GM21576 (cell line): ENCODE data around the gene KCTD16.

Experiments used
- ATAC-seq: cut with Tn5 transposase; IDR thresholded peaks from one replicate; pipeline ENCODE4 v1.9.1; 2021; ENCODE audit warnings: mild to moderate bottlenecking, moderate library complexity; ENCODE audit not compliant: unreplicated experiment

KCTD16 gene

GRCh38 chr5:144162686-144163085, 8.0 kb upstream of the KCTD16 start:
- no peak for ATAC-seq

GRCh38 chr5:144166696-144167095, 4.0 kb upstream of the KCTD16 start:
- ATAC-seq, result no peak

GRCh38 chr5:144167998-144168397, 2.7 kb upstream of the KCTD16 start:
- no peak for ATAC-seq

GRCh38 chr5:144169904-144170275, 783 bp upstream of the KCTD16 start:
- no peak for ATAC-seq

- ATAC-seq, result no peak
Observed at GRCh38 chr5:144173766-144174165, 3.1 kb downstream of the KCTD16 start.

GRCh38 chr5:144177548-144177947, 6.9 kb downstream of the KCTD16 start:
- no peak for ATAC-seq

- no peak for ATAC-seq
Observed at GRCh38 chr5:144179226-144179625, 8.6 kb downstream of the KCTD16 start.

GRCh38 chr5:144183254-144183889, 12.7 kb downstream of the KCTD16 start:
- no peak for ATAC-seq

- peak; percentile 75 for ATAC-seq
Observed at GRCh38 chr5:144187699-144188294, 17.1 kb downstream of the KCTD16 start.

- peak; percentile 43 for ATAC-seq
Observed at GRCh38 chr5:144189800-144190429, 19.2 kb downstream of the KCTD16 start.

GRCh38 chr5:144191531-144191930, 20.9 kb downstream of the KCTD16 start:
- ATAC-seq, result no peak

- peak; percentile 90 for ATAC-seq
Observed at GRCh38 chr5:144191998-144192397, 21.3 kb downstream of the KCTD16 start.

GRCh38 chr5:144192661-144193060, 22.0 kb downstream of the KCTD16 start:
- no peak for ATAC-seq

GRCh38 chr5:144194144-144194543, 23.5 kb downstream of the KCTD16 start:
- ATAC-seq, result no peak

GRCh38 chr5:144195448-144195847, 24.8 kb downstream of the KCTD16 start:
- ATAC-seq, result no peak

- no peak for ATAC-seq
Observed at GRCh38 chr5:144196612-144197011, 25.9 kb downstream of the KCTD16 start.

- ATAC-seq, result no peak
Observed at GRCh38 chr5:144198386-144198785, 27.7 kb downstream of the KCTD16 start.

GRCh38 chr5:144201588-144201987, 30.9 kb downstream of the KCTD16 start:
- no peak for ATAC-seq

- ATAC-seq, result no peak
Observed at GRCh38 chr5:144202072-144202471, 31.4 kb downstream of the KCTD16 start.

GRCh38 chr5:144202726-144203125, 32.1 kb downstream of the KCTD16 start:
- no peak for ATAC-seq

GRCh38 chr5:144203750-144204596, 33.3 kb downstream of the KCTD16 start:
- peak; percentile 83 for ATAC-seq
